ENCODE measurements around the gene COL1A2.

- no peak for TF ChIP-seq CTCF (IDR thresholded peaks at IDR 0.05)
- no peak for TF ChIP-seq POLR2A (IDR thresholded peaks at IDR 0.05)
- no peak for TF ChIP-seq POLR2AphosphoS5 (IDR thresholded peaks at IDR 0.05)
Measured at GRCh38 chr7:94476251-94476840, 81.7 kb downstream of the COL1A2 start.
